HG02973 (cell line): Measurements from ENCODE around the gene CWC15.
"Not testable (repeated sequence)": the region's sequence is repeated elsewhere in the genome, so short reads cannot be mapped to it uniquely, and the experiment has no call there.

ENCODE experiments used
- ATAC-seq: cut with Tn5 transposase; IDR thresholded peaks from one replicate; pipeline ENCODE4 v1.9.1; 2021; ENCODE audit warnings: moderate library complexity; ENCODE audit not compliant: unreplicated experiment

The CWC15 gene

GRCh38 chr11:94922321-94923003, 50.9 kb downstream of the CWC15 start:
- no peak for ATAC-seq

- ATAC-seq = no peak
Measured at GRCh38 chr11:94920311-94920710, 53.0 kb downstream of the CWC15 start.

- not testable (repeated sequence) for ATAC-seq
Measured at GRCh38 chr11:94913718-94914394, 59.5 kb downstream of the CWC15 start.

- ATAC-seq = no peak
Measured at GRCh38 chr11:94912806-94913205, 60.5 kb downstream of the CWC15 start.
